MM.1S (cell line): Measurements from ENCODE around the gene KRTAP5-3.

Source experiments
- EZH2phosphoT487 ChIP-seq: fragments of 300-600 bp; sonication (generic); IDR thresholded peaks from 2 replicates; pipeline ENCODE4 v1.6.1; 2018; ENCODE audit warnings: antibody characterized with exemption, low read length
- TF ChIP-seq, protein P1 (sequence below): fragments of 300-600 bp; sonication (generic); IDR thresholded peaks from 2 replicates; pipeline ENCODE4 v1.5.1; 2016; ENCODE audit warnings: antibody characterized with exemption, low read length, mixed read lengths

DNA sequence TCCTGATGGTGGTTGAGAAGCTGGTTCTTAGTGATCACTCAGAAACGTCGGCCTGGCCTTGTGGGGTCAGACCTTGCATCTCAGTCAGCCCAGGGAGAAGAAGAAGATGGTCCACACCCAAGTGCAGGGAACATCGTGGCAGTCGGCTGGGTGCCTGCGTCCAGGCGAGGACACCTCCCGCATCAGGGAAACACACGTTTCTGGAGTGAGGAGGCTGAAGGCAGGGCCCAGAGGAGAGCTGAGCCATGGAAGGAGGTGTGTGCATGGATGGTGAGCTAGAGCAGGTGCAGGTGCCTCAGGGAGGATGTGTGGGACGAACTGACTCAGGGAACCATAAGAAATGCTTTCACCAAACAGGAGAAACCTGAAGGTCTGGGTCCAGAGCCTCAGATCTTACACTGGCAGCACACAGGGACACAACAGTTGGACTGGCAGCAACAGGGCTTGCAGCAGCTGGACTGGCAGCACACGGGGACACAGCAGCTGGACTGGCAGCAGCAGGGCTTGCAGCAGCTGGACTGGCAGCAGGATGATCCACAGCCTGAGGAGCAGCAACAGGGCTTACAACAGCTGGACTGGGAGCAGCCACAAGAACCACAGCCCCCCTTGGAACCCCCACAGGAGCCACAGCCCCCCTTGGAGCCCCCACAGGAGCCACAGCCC lies 10.8 kb downstream of the KRTAP5-3 start:
- TF ChIP-seq, protein P1, sequence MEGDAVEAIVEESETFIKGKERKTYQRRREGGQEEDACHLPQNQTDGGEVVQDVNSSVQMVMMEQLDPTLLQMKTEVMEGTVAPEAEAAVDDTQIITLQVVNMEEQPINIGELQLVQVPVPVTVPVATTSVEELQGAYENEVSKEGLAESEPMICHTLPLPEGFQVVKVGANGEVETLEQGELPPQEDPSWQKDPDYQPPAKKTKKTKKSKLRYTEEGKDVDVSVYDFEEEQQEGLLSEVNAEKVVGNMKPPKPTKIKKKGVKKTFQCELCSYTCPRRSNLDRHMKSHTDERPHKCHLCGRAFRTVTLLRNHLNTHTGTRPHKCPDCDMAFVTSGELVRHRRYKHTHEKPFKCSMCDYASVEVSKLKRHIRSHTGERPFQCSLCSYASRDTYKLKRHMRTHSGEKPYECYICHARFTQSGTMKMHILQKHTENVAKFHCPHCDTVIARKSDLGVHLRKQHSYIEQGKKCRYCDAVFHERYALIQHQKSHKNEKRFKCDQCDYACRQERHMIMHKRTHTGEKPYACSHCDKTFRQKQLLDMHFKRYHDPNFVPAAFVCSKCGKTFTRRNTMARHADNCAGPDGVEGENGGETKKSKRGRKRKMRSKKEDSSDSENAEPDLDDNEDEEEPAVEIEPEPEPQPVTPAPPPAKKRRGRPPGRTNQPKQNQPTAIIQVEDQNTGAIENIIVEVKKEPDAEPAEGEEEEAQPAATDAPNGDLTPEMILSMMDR = no peak
- no peak for TF ChIP-seq EZH2phosphoT487
